HFF-Myc (cell line): Measurements from ENCODE around the gene ATXN3L.
"Not testable (repeated sequence)": the region's sequence is repeated elsewhere in the genome, so short reads cannot be mapped to it uniquely, and the experiment has no call there.

Experiments used
- DNase-seq: peaks from one replicate; pipeline ENCODE4 v3.0.0-alpha.2; 2011; ENCODE audit warnings: low read depth; ENCODE audit errors: extremely low read depth
- H3K4me3 ChIP-seq: replicated peaks from 2 replicates; pipeline ENCODE4 v1.5.1; 2011; ENCODE audit warnings: low read depth, mild to moderate bottlenecking, control low read depth, low read length
- CTCF ChIP-seq: IDR thresholded peaks from 2 replicates; pipeline ENCODE4 v1.5.1; 2012; ENCODE audit warnings: mild to moderate bottlenecking, low read depth, low read length, control low read depth; ENCODE audit errors: missing control alignments

The ATXN3L gene

DNA sequence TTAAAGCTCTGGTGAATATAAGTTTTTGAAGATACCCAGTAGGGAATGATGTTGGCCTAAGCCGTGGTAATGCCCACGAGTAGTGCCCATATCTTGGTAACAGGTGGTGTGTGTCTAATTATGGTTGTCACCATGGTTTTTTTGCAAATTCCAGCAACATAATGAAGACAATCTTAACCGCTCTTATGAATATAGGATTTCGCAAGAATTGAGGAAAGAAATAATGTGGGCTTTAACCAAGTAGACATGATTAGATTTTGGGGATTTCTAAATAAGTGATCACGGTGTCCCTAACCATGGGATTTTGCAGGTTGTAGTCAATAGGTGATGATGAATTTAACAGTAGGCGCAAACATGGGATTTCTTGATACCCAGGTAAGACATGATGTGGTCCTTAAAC lies 2.5 kb downstream of the ATXN3L start:
- no peak for TF ChIP-seq CTCF
- H3K4me3 ChIP-seq: no peak overlapping the region
- no peak for DNase-seq

DNA sequence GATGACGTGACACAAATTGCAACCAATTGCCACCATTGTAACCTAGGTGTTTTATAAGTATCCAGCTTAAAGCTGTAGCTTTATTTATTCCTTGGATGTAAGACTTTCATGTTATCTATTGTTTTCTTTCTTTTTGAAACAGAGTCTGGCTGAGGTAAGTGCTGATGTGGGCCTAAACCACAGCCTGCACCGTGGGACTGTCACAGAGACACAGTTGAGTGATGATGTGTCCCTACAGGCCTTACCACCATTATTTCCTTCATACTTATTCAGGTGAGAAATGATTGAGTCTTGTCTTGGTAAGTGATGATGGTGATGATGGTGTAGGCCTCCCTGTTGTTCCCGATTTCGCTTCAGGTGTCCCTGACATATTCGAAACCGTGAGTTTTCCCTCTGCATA lies 8.3 kb downstream of the ATXN3L start:
- no peak overlapping the region for H3K4me3 ChIP-seq
- DNase-seq: no peak
- TF ChIP-seq CTCF: no peak

- no peak for TF ChIP-seq CTCF
- H3K4me3 ChIP-seq: no peak overlapping the region
- no peak for DNase-seq
Observed at GRCh38 chrX:13309631-13310030, 10.2 kb downstream of the ATXN3L start.

DNA sequence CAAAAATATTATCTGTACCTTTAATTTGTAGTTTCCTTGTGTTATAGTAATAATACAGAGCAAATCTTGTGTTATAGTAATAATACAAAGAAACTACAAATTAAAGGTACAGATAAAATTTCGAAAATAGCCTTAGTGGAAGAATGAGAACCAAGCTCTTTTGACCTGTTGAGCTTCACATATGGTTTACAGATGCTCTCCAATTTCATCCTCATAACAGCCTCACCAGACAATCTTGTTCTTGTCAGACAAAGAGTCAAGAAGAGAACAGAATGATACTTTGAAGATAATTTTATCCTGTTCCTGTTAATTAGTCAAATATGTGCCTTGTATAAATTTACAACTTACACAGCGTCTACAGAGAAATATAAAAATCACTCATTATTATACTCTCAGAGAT lies 12.8 kb downstream of the ATXN3L start:
- DNase-seq: no peak
- no peak for TF ChIP-seq CTCF
- no peak overlapping the region for H3K4me3 ChIP-seq

- DNase-seq: no peak
- H3K4me3 ChIP-seq: no peak overlapping the region
- TF ChIP-seq CTCF: no peak
Observed at GRCh38 chrX:13305108-13305507, 14.7 kb downstream of the ATXN3L start.

DNA sequence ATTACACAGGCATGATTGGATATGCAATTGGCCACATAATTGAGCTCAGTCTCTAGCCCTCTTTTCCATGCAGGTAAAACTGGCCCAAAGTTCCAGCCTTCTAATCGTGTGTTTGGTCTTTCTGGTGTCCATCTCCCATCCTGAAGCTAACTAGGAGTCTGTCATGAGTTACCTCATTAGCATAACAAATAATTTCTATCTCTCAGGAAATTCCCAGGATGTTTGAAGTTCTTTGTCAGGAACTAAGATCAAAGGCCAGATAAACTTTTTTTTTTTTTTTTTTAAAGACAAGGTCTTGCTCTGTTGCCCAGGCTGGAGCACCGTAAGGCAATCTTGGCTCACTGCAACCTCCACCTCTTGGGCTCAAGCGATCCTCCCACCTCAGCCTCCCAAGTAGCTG lies 15.8 kb downstream of the ATXN3L start:
- DNase-seq: no peak
- TF ChIP-seq CTCF: no peak
- H3K4me3 ChIP-seq: no peak overlapping the region

DNA sequence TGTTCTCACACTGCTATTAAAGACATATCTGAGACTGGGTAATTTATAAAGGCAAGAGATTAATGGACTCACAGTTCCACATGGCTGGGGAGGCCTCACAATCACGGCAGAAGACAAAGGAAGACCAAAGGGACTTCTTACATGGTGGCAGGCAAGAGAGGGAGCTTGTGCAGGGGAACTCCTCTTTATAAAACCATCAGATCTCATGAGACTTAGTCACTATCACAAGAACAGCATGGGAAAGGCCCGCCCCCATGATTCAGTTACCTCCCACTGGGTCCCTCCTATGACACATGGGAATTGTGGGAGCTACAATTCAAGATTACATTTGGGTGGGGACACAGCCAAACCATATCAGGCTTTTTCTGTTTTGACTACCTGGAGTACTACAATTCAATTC lies 16.6 kb downstream of the ATXN3L start:
- not testable (repeated sequence) for H3K4me3 ChIP-seq, DNase-seq
